PC-3 (cell line): ENCODE measurements around the gene TH. TPM values are rescaled to one million over a fixed set of nuclear protein-coding genes. Genes with fewer than 3 reads are reported as not detected.

ENCODE experiments used
- ATAC-seq: fragments of 200-7000 bp; cut with Tn5 transposase; 2 replicates; pipeline ENCODE4 v1.9.1; 2020; ENCODE audit warnings: mild to moderate bottlenecking, moderate library complexity
- BruUV-seq: library from RNA; stranded (reverse); fragments of 400-500 nt; replicated peaks from 2 replicates; lab custom pipeline; 2021; lab: Mats Ljungman, UMichigan
- CTCF ChIA-PET: fragments of 300-600 bp; sonication (Branson Sonifier 250); formaldehyde crosslinking; loops from one replicate; lab custom pipeline; 2022; ENCODE audit warnings: antibody characterized with exemption; lab: Charles Lee
- POLR2A ChIA-PET: fragments of 300-600 bp; sonication (Branson Sonifier 250); formaldehyde crosslinking; loops from one replicate; lab custom pipeline; 2022; ENCODE audit warnings: antibody characterized with exemption; ENCODE audit not compliant: unreplicated experiment; lab: Charles Lee
- DNase-seq: peaks from one replicate; pipeline ENCODE4 v3.0.0-alpha.2; 2015
- H2AFZ ChIP-seq: fragments of 300-600 bp; sonication (generic); 2 replicates; pipeline ENCODE4 v1.6.0; 2016; ENCODE audit warnings: antibody characterized with exemption, low read length
- H3F3A ChIP-seq: fragments of 300-600 bp; sonication (generic); one replicate; pipeline ENCODE4 v1.6.0; 2017; ENCODE audit warnings: antibody characterized with exemption, low read length, control low read depth, mild to moderate bottlenecking; ENCODE audit not compliant: unreplicated experiment
- H3K27ac ChIP-seq: fragments of 300-600 bp; sonication (generic); 2 replicates; pipeline ENCODE4 v1.5.1; 2016; ENCODE audit warnings: mild to moderate bottlenecking, low read length
- H3K27me3 ChIP-seq: fragments of 300-600 bp; sonication (generic); 2 replicates; pipeline ENCODE4 v1.6.1; 2016; ENCODE audit warnings: low read length, mixed read lengths
- H3K36me3 ChIP-seq: fragments of 300-600 bp; sonication (generic); 2 replicates; pipeline ENCODE4 v1.6.1; 2016; ENCODE audit warnings: low read depth, mixed run types, low read length, mixed read lengths
- H3K4me1 ChIP-seq: fragments of 300-600 bp; sonication (generic); 2 replicates; pipeline ENCODE4 v1.5.1; 2016; ENCODE audit warnings: low read length; ENCODE audit not compliant: insufficient read depth
- H3K4me2 ChIP-seq: fragments of 300-600 bp; sonication (generic); 2 replicates; pipeline ENCODE4 v1.6.0; 2016; ENCODE audit warnings: low read length
- H3K4me3 ChIP-seq: fragments of 300-600 bp; sonication (generic); 2 replicates; pipeline ENCODE4 v1.5.1; 2016; ENCODE audit warnings: mild to moderate bottlenecking, low read length, mixed read lengths
- H3K79me2 ChIP-seq: fragments of 300-600 bp; sonication (generic); 2 replicates; pipeline ENCODE4 v1.6.1; 2017; ENCODE audit warnings: low read length, mixed read lengths
- H3K9ac ChIP-seq: fragments of 300-600 bp; sonication (generic); 2 replicates; pipeline ENCODE4 v1.6.0; 2016; ENCODE audit warnings: mild to moderate bottlenecking, low read length
- H3K9me2 ChIP-seq: fragments of 300-600 bp; sonication (generic); replicated peaks from 2 replicates; pipeline ENCODE4 v1.6.1; 2016; ENCODE audit warnings: mixed run types, low read length, mixed read lengths
- H3K9me3 ChIP-seq: fragments of 300-600 bp; sonication (generic); 2 replicates; pipeline ENCODE4 v1.6.1; 2016; ENCODE audit warnings: low read length, mixed read lengths
- H4K20me1 ChIP-seq: fragments of 300-600 bp; sonication (generic); 2 replicates; pipeline ENCODE4 v1.6.1; 2016; ENCODE audit warnings: low read length, mixed read lengths
- EZH2 ChIP-seq: fragments of 300-600 bp; sonication (generic); IDR thresholded peaks from one replicate; pipeline ENCODE4 v1.6.1; 2017; ENCODE audit warnings: antibody characterized with exemption, mild to moderate bottlenecking, low read length; ENCODE audit not compliant: unreplicated experiment
- EZH2phosphoT487 ChIP-seq: fragments of 300-600 bp; sonication (generic); IDR thresholded peaks from 2 replicates; pipeline ENCODE4 v1.6.1; 2018; ENCODE audit warnings: mild to moderate bottlenecking, antibody characterized with exemption, low read length, borderline replicate concordance
- intact Hi-C: fragments of 100-400 bp; cut with micrococcal nuclease; formaldehyde crosslinking; loops from 2 replicates; pipeline ENCODE4 v1.9.0; 2023
- total RNA-seq: library from RNA; depleted of rRNA; stranded (reverse); fragments of >200 nt; gene quantifications from 2 replicates; pipeline ENCODE4 v1.2.3, GENCODE V29; 2014
- TF ChIP-seq, protein P1 (sequence below): fragments of 300-600 bp; sonication (generic); conservative IDR thresholded peaks from 2 replicates; pipeline ENCODE4 v1.5.1; 2017; ENCODE audit warnings: antibody characterized with exemption, low read depth, mild to moderate bottlenecking, low read length

TH gene
- total RNA-seq, 1 experiment from 2014 or later: 8.3 TPM

- Histone ChIP-seq H3K9me2 (no peaks in the 10 kb centered on the region), H3K4me3 (no peak overlapping the region), H3K9me3 (no peaks in the 10 kb centered on the region), H2AFZ (no peak overlapping the region), H3K4me1 (no peaks in the 10 kb centered on the region), H3K4me2 (no peak overlapping the region), H3K36me3 (no peaks in the 10 kb centered on the region), H3K9ac (no peak overlapping the region), H3K27ac (no peak overlapping the region), H3F3A (no peaks in the 10 kb centered on the region), H3K27me3 (no peaks in the 10 kb centered on the region), H4K20me1 (no peaks in the 10 kb centered on the region), H3K79me2 (no peaks in the 10 kb centered on the region)
- ATAC-seq (no peak), DNase-seq (no peak)
- intact Hi-C loops: no loop called here
- POLR2A ChIA-PET: no interaction called here
- TF ChIP-seq EZH2phosphoT487: no peak
- TF ChIP-seq EZH2: no peak
- TF ChIP-seq, protein P1, sequence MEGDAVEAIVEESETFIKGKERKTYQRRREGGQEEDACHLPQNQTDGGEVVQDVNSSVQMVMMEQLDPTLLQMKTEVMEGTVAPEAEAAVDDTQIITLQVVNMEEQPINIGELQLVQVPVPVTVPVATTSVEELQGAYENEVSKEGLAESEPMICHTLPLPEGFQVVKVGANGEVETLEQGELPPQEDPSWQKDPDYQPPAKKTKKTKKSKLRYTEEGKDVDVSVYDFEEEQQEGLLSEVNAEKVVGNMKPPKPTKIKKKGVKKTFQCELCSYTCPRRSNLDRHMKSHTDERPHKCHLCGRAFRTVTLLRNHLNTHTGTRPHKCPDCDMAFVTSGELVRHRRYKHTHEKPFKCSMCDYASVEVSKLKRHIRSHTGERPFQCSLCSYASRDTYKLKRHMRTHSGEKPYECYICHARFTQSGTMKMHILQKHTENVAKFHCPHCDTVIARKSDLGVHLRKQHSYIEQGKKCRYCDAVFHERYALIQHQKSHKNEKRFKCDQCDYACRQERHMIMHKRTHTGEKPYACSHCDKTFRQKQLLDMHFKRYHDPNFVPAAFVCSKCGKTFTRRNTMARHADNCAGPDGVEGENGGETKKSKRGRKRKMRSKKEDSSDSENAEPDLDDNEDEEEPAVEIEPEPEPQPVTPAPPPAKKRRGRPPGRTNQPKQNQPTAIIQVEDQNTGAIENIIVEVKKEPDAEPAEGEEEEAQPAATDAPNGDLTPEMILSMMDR: no peak
- CTCF ChIA-PET: no interaction called here
- BruUV-seq: no TSS peak
Observed at GRCh38 chr11:2213890-2214526, 42.4 kb upstream of the TH start.

GRCh38 chr11:2213384-2213842, 41.8 kb upstream of the TH start:
- Histone ChIP-seq H3K9me3 (no peaks in the 10 kb centered on the region), H3K9ac (no peak overlapping the region), H3K9me2 (no peaks in the 10 kb centered on the region), H2AFZ (no peak overlapping the region), H3K27me3 (no peaks in the 10 kb centered on the region), H3K79me2 (no peaks in the 10 kb centered on the region), H3F3A (no peaks in the 10 kb centered on the region), H3K36me3 (no peaks in the 10 kb centered on the region), H3K4me1 (no peaks in the 10 kb centered on the region), H3K4me2 (no peak overlapping the region), H4K20me1 (no peaks in the 10 kb centered on the region), H3K27ac (no peak overlapping the region), H3K4me3 (no peak overlapping the region)
- intact Hi-C loops: no loop called here
- no peak for ATAC-seq
- BruUV-seq: no TSS peak
- no peak for TF ChIP-seq EZH2
- no peak for TF ChIP-seq EZH2phosphoT487
- TF ChIP-seq, protein P1: no peak
- CTCF ChIA-PET: no interaction called here
- POLR2A ChIA-PET: no interaction called here
- no peak for DNase-seq

DNA sequence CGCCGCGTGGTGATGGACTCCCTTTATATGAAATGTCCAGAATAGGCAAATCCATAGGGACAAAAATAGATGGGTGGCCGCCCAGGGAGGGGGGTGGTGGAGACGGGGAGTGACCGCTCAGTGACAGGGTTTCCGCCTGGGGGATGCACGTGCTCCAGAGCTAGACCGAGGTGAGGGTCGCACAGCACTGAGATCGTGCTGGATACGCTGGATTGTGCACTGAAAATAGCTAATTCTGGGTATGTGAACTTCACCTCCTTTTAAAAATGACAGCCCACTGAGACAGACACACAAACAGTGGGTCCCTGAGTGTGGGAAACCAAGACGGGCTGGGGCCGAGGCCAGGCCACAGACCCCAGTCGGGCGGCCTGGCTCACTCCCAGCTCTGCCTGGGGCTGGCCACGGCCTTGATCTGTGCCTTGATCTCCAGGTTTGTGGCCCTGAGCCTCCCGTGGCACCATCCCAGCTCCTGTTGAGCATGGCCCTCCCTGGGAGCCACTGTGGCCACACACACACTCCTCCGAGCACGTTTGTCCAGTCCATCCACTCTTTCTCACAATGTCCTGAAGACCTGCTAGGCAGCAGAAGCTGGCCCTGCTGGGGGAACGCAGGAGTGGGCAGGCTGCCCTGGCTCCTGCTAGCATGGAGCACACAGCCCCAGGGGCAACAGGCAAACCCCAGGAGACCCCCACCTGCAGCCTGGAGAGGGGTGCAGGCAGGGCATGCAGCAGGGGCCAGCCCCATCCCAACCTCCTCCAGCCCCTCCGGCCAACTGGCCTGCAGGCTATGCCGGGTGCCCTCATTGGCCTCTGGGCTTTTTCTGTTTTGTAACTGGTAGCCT, 41.0 kb upstream of the TH start:
- no peaks in the 10 kb centered on the region for H3F3A ChIP-seq
- no peak overlapping the region for H2AFZ ChIP-seq
- no peaks in the 10 kb centered on the region for H4K20me1 ChIP-seq
- H3K4me2 ChIP-seq: no peak overlapping the region
- no peak overlapping the region for H3K27ac ChIP-seq
- ATAC-seq (no peak), DNase-seq (no peak)
- H3K79me2 ChIP-seq: no peaks in the 10 kb centered on the region
- no peak overlapping the region for H3K9ac ChIP-seq
- no peaks in the 10 kb centered on the region for H3K9me3 ChIP-seq
- POLR2A ChIA-PET: no interaction called here
- no peaks in the 10 kb centered on the region for H3K9me2 ChIP-seq
- intact Hi-C loops: no loop called here
- no peaks in the 10 kb centered on the region for H3K4me1 ChIP-seq
- H3K4me3 ChIP-seq: no peak overlapping the region
- no peaks in the 10 kb centered on the region for H3K36me3 ChIP-seq
- H3K27me3 ChIP-seq: no peaks in the 10 kb centered on the region
- BruUV-seq: no TSS peak
- CTCF ChIA-PET: no interaction called here
- TF ChIP-seq EZH2 (no peak), EZH2phosphoT487 (no peak)
- TF ChIP-seq, protein P1: no peak
